Trophoblast cell (in vitro differentiated cells and primary cell): Measurements from ENCODE around the gene CFAP46.

Source experiments
- DNase-seq, 2 donors: peaks; one replicate each; pipeline ENCODE4 v3.0.0-alpha.2; 2016
- H2AFZ ChIP-seq: 2 replicates; pipeline ENCODE4 v1.6.1; 2013; ENCODE audit warnings: low read length, moderate library complexity, mild to moderate bottlenecking; ENCODE audit not compliant: insufficient read depth, poor library complexity
- H2AK5ac ChIP-seq: 2 replicates; pipeline ENCODE4 v1.6.1; 2013; ENCODE audit warnings: mild to moderate bottlenecking, low read length
- H2BK120ac ChIP-seq: 2 replicates; pipeline ENCODE4 v1.6.1; 2013; ENCODE audit warnings: low read length, mild to moderate bottlenecking, moderate library complexity; ENCODE audit not compliant: insufficient read depth, poor library complexity
- H2BK12ac ChIP-seq: 2 replicates; pipeline ENCODE4 v1.6.1; 2013; ENCODE audit warnings: mild to moderate bottlenecking, low read length, moderate library complexity
- H2BK5ac ChIP-seq: 2 replicates; pipeline ENCODE4 v1.6.1; 2013; ENCODE audit warnings: low read length, low read depth, moderate library complexity, mild to moderate bottlenecking; ENCODE audit not compliant: poor library complexity
- H3K14ac ChIP-seq: 2 replicates; pipeline ENCODE4 v1.6.1; 2013; ENCODE audit warnings: mild to moderate bottlenecking, low read length
- H3K18ac ChIP-seq: 2 replicates; pipeline ENCODE4 v1.6.1; 2013; ENCODE audit warnings: mild to moderate bottlenecking, low read length
- H3K23ac ChIP-seq: 2 replicates; pipeline ENCODE4 v1.6.1; 2013; ENCODE audit warnings: low read length
- H3K27ac ChIP-seq: 2 replicates; pipeline ENCODE4 v1.5.1; 2013; ENCODE audit warnings: low read depth, mild to moderate bottlenecking, inconsistent platforms, low read length, moderate library complexity
- H3K27me3 ChIP-seq: 2 replicates; pipeline ENCODE4 v1.6.1; 2013; ENCODE audit warnings: inconsistent platforms, mild to moderate bottlenecking, low read length, moderate library complexity; ENCODE audit not compliant: insufficient read depth
- H3K36me3 ChIP-seq, 2 experiments: 1 replicate in 1 of 2; 2 replicates in 1 of 2; pipeline ENCODE4 v1.6.1; 2013; ENCODE audit warnings: low read length in 2 of 2, mild to moderate bottlenecking in 2 of 2, moderate library complexity in 1 of 2; ENCODE audit not compliant: insufficient read depth in 2 of 2, control insufficient read depth in 1 of 2
- H3K4ac ChIP-seq: 2 replicates; pipeline ENCODE4 v1.6.1; 2013; ENCODE audit warnings: low read depth, mild to moderate bottlenecking, low read length, moderate library complexity
- H3K4me1 ChIP-seq, 2 experiments: 1 replicate in 1 of 2; 2 replicates in 1 of 2; pipeline ENCODE4 v1.6.1; 2013; ENCODE audit warnings: low read length in 2 of 2, mild to moderate bottlenecking in 2 of 2, moderate library complexity in 1 of 2; ENCODE audit not compliant: insufficient read depth in 2 of 2, control insufficient read depth in 1 of 2
- H3K4me2 ChIP-seq: 2 replicates; pipeline ENCODE4 v1.6.1; 2013; ENCODE audit warnings: inconsistent platforms, mild to moderate bottlenecking, low read length, moderate library complexity
- H3K4me3 ChIP-seq: 2 replicates; pipeline ENCODE4 v1.5.1; 2013; ENCODE audit warnings: mild to moderate bottlenecking, low read depth, low read length, inconsistent platforms
- H3K79me1 ChIP-seq: one replicate; pipeline ENCODE4 v1.6.1; 2013; ENCODE audit warnings: low read length
- H3K79me2 ChIP-seq: 2 replicates; pipeline ENCODE4 v1.6.1; 2013; ENCODE audit warnings: low read length, mild to moderate bottlenecking; ENCODE audit not compliant: control insufficient read depth, insufficient read depth, poor library complexity
- H3K9ac ChIP-seq: 2 replicates; pipeline ENCODE4 v1.6.1; 2013; ENCODE audit warnings: mild to moderate bottlenecking, low read length
- H3K9me3 ChIP-seq: 2 replicates; pipeline ENCODE4 v1.6.1; 2013; ENCODE audit warnings: low read depth, mild to moderate bottlenecking, control low read depth, inconsistent platforms, low read length; ENCODE audit not compliant: insufficient read depth
- H4K12ac ChIP-seq: 2 replicates; pipeline ENCODE4 v1.6.1; 2013; ENCODE audit warnings: low read depth, mild to moderate bottlenecking, low read length, moderate library complexity
- H4K8ac ChIP-seq: 2 replicates; pipeline ENCODE4 v1.6.1; 2013; ENCODE audit warnings: low read depth, mild to moderate bottlenecking, low read length, moderate library complexity
- H4K91ac ChIP-seq: one replicate; pipeline ENCODE4 v1.6.1; 2013; ENCODE audit warnings: low read depth, mild to moderate bottlenecking, low read length, moderate library complexity
- WGBS: extraction: QIAGEN DNeasy Blood & Tissue Kit; methylation state at CpG from one replicate; pipeline ENCODE4 v1.1.7; 2013; ENCODE audit warnings: missing lambda C conversion rate; ENCODE audit not compliant: insufficient read length, insufficient coverage; ENCODE audit errors: extremely low coverage; 5-methylcytosine and 5-hydroxymethylcytosine counted together

CFAP46 gene

GRCh38 chr10:132834891-132835847 is 107.2 kb downstream of the CFAP46 start:
- no peak overlapping the region for H2BK12ac ChIP-seq
- no peak overlapping the region for H3K18ac ChIP-seq
- no peak overlapping the region for H4K8ac ChIP-seq
- no peaks in the 10 kb centered on the region for H3K79me2 ChIP-seq
- H4K12ac ChIP-seq = no peak overlapping the region
- peaks cover 9% of the 10 kb centered on the region for H3K9me3 ChIP-seq
- no peak overlapping the region for H3K27ac ChIP-seq
- no peaks in the 10 kb centered on the region for H3K79me1 ChIP-seq
- H3K14ac ChIP-seq = no peak overlapping the region
- H3K4me2 ChIP-seq = no peak overlapping the region
- no peak overlapping the region for H2BK5ac ChIP-seq
- H4K91ac ChIP-seq = no peak overlapping the region
- no peak overlapping the region for H3K23ac ChIP-seq
- no peak overlapping the region for H2AK5ac ChIP-seq
- H3K27me3 ChIP-seq = no peaks in the 10 kb centered on the region
- DNase-seq = no peak
- H2AFZ ChIP-seq = no peak overlapping the region
- H3K4ac ChIP-seq = no peak overlapping the region
- H3K9ac ChIP-seq = no peak overlapping the region
- no CpG with 5 or more reads among the region's 25 CpGs for WGBS
- no peak overlapping the region for H3K4me3 ChIP-seq
- H2BK120ac ChIP-seq = no peak overlapping the region
- H3K36me3 ChIP-seq = no peaks in the 10 kb centered on the region
- H3K4me1 ChIP-seq = no peaks in the 10 kb centered on the region

GRCh38 chr10:132834311-132834761 is 108.0 kb downstream of the CFAP46 start:
- no peak overlapping the region for H3K4ac ChIP-seq
- H3K36me3 ChIP-seq = no peaks in the 10 kb centered on the region
- H3K4me3 ChIP-seq = no peak overlapping the region
- H3K27me3 ChIP-seq = no peaks in the 10 kb centered on the region
- no peak overlapping the region for H2AK5ac ChIP-seq
- DNase-seq = no peak
- no peak overlapping the region for H3K9ac ChIP-seq
- no peak overlapping the region for H3K27ac ChIP-seq
- no peak overlapping the region for H4K91ac ChIP-seq
- H4K12ac ChIP-seq = no peak overlapping the region
- no peak overlapping the region for H2BK12ac ChIP-seq
- H2BK5ac ChIP-seq = no peak overlapping the region
- no peak overlapping the region for H3K4me2 ChIP-seq
- no peak overlapping the region for H3K23ac ChIP-seq
- H3K4me1 ChIP-seq = no peaks in the 10 kb centered on the region
- no peaks in the 10 kb centered on the region for H3K79me2 ChIP-seq
- no peak overlapping the region for H4K8ac ChIP-seq
- H2BK120ac ChIP-seq = no peak overlapping the region
- no CpG with 5 or more reads among the region's 18 CpGs for WGBS
- H3K79me1 ChIP-seq = no peaks in the 10 kb centered on the region
- H2AFZ ChIP-seq = no peak overlapping the region
- peaks cover 9% of the 10 kb centered on the region for H3K9me3 ChIP-seq
- H3K18ac ChIP-seq = no peak overlapping the region
- no peak overlapping the region for H3K14ac ChIP-seq

GRCh38 chr10:132833421-132834111 is 108.8 kb downstream of the CFAP46 start:
- no peak overlapping the region for H4K8ac ChIP-seq
- no peak for DNase-seq
- no peak overlapping the region for H2BK120ac ChIP-seq
- no peaks in the 10 kb centered on the region for H3K79me2 ChIP-seq
- H3K79me1 ChIP-seq = no peaks in the 10 kb centered on the region
- no peak overlapping the region for H4K12ac ChIP-seq
- no peak overlapping the region for H2AFZ ChIP-seq
- H3K27me3 ChIP-seq = no peaks in the 10 kb centered on the region
- H3K9ac ChIP-seq = no peak overlapping the region
- no peak overlapping the region for H2BK12ac ChIP-seq
- no CpG with 5 or more reads among the region's 29 CpGs for WGBS
- no peak overlapping the region for H3K4me2 ChIP-seq
- no peak overlapping the region for H3K23ac ChIP-seq
- no peaks in the 10 kb centered on the region for H3K36me3 ChIP-seq
- no peak overlapping the region for H3K18ac ChIP-seq
- no peak overlapping the region for H3K14ac ChIP-seq
- H3K4me1 ChIP-seq = no peaks in the 10 kb centered on the region
- no peak overlapping the region for H3K27ac ChIP-seq
- H3K9me3 ChIP-seq = peaks cover 11% of the 10 kb centered on the region
- H3K4ac ChIP-seq = no peak overlapping the region
- no peak overlapping the region for H4K91ac ChIP-seq
- no peak overlapping the region for H2BK5ac ChIP-seq
- no peak overlapping the region for H2AK5ac ChIP-seq
- H3K4me3 ChIP-seq = no peak overlapping the region

- Histone ChIP-seq H3K27ac (no peak overlapping the region), H3K79me2 (no peaks in the 10 kb centered on the region), H3K4me1 (no peaks in the 10 kb centered on the region), H2BK120ac (no peak overlapping the region), H3K4me3 (no peak overlapping the region), H4K12ac (no peak overlapping the region), H3K36me3 (no peaks in the 10 kb centered on the region), H3K79me1 (no peaks in the 10 kb centered on the region), H3K9ac (no peak overlapping the region), H2AFZ (no peak overlapping the region), H3K4me2 (no peak overlapping the region), H3K9me3 (peaks cover 12% of the 10 kb centered on the region), H3K18ac (no peak overlapping the region), H3K4ac (no peak overlapping the region), H2BK5ac (no peak overlapping the region), H3K14ac (no peak overlapping the region), H2AK5ac (no peak overlapping the region), H3K27me3 (no peaks in the 10 kb centered on the region), H3K23ac (no peak overlapping the region), H2BK12ac (no peak overlapping the region), H4K8ac (no peak overlapping the region), H4K91ac (no peak overlapping the region)
- DNase-seq = no peak
- WGBS = no CpG with 5 or more reads among the region's 30 CpGs
These were observed 110.0 kb downstream of the CFAP46 start for GRCh38 chr10:132832186-132832969.
